Colon (tissue), 2 donors: Measurements from ENCODE around the gene OR4M1.
"Not testable (repeated sequence)": the region's sequence is repeated elsewhere in the genome, so short reads cannot be mapped to it uniquely, and the experiment has no call there.

Experiments
- FAIRE-seq: peaks from 2 replicates; lab custom pipeline; 2012; peaks lifted over from hg19 to GRCh38; lab: Jason Lieb, UNC
- donor health status: control.
- donor health status: control.

OR4M1 gene

DNA sequence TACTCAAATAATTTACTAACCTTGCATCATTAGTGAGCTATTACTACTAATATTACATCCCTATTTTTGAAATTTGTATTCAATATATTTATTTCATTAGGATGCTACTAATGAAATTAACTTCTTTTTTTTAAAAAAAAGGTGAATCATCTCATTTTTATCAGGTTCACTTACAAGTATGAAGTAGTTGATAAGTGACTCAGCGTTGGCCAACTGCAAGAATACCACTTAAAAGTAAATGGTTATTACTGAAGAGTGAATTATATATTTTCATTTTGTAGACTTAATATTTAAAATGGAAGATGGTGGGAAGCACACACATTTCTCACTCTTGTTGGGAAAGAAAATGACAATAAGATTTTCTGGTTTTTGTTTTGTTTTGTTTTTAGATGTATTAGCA lies 49.9 kb downstream of the OR4M1 start:
- no peak for FAIRE-seq

DNA sequence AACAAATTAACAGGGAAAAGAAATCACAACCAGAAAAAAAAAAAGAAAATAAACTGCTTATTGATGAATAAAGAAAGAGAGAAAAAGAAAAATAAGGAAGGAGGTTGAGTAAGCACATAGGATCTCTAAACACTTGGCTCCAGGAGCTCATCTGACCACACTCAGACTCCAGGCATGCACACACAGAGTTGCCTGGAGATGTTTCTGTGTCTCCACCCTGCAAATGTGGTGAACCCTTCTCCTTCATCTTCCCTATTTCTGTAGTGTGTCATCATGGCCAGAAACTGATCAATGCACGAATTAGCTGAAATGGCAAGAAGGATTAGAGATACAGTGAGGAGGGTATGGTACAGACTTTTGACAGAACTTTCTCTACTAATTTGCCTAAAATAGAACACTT lies 50.5 kb downstream of the OR4M1 start:
- no peak for FAIRE-seq

DNA sequence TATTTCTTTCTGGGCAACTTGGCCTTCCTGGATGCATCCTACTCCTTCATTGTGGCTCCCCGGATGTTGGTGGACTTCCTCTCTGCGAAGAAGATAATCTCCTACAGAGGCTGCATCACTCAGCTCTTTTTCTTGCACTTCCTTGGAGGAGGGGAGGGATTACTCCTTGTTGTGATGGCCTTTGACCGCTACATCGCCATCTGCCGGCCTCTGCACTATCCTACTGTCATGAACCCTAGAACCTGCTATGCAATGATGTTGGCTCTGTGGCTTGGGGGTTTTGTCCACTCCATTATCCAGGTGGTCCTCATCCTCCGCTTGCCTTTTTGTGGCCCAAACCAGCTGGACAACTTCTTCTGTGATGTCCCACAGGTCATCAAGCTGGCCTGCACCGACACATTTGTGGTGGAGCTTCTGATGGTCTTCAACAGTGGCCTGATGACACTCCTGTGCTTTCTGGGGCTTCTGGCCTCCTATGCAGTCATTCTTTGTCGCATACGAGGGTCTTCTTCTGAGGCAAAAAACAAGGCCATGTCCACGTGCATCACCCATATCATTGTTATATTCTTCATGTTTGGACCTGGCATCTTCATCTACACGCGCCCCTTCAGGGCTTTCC lies 54.4 kb downstream of the OR4M1 start:
- not testable (repeated sequence) for FAIRE-seq

DNA sequence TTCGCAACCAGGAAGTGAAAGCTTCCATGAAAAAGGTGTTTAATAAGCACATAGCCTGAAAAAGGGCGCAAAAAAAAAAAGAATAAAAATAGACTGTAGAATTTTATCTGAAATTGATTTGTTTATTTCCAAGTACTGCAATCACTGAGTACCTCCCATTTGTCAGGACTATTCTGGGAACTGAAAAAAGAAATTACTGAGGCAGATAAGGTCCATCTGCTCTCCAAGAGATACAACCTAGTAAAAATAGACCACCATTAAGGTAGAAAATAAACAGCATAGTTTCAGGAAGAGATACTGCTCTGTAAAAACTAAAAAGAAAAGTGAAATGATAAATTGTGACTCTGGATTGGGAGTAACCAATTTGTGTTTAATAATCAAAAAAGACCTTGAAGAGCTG lies 55.0 kb downstream of the OR4M1 start:
- no peak for FAIRE-seq
